ENCODE data around the gene CENPO.
A peak's percentile ranks its signal among the peaks of the same experiment; 100 is the strongest.

Gene CENPO

DNA sequence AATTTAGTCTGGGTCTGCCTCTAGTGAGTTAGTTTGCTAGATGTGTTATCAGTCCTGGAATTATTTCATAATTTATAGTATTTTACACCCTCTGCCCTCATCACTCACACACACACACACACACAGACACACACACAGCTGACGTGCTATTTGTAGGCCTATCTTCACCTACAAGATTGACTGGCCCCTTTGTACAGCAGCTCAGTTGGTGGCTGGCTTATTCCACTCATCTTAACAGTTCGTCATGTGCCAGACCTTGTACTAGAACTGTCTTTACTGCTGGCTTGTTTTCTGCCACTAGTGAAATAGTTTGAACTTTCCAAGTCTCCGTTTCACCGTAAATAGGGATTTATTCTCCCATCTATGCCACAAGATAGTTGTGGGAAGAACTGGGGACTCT lies 21.3 kb downstream of the CENPO start:
- peaks cover 25% of the 10 kb centered on the region for H3K36me3 ChIP-seq (ENCODE audit: insufficient read depth, low read length)

DNA sequence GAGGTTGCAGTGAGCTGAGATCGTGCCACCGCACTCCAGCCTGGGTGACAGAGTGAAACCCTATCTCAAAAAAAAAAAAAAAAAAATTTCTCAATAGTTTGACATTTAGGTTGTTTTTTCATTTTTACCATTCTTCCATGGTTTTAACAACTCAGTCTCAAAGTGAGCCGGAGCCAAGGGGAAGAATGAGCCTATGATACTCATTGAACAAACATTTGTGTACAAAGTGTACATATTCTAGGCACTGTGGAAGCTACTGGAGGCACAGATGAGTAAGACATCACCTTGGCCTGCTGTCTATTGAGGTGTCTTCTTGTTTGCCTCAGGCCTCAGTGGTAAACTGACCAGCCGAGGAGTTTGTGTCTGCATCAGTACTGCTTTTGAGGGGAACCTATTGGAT lies 21.9 kb downstream of the CENPO start:
- Histone ChIP-seq H3K4me3 (ENCODE audit: low read depth, low read length) (no peak overlapping the region), H3K27me3 (ENCODE audit: insufficient read depth, low read length) (no peaks in the 10 kb centered on the region), H2AFZ (ENCODE audit: low read length, unreplicated experiment) (no peak overlapping the region), H3K36me3 (ENCODE audit: insufficient read depth, low read length) (peaks cover 29% of the 10 kb centered on the region), H3K27ac (ENCODE audit: low read depth, low read length) (0 out of 2 replicates have a peak overlapping the region, but pooled peaks have one; percentile 7), H3K4me1 (ENCODE audit: control insufficient read depth, insufficient read depth, low read length, unreplicated experiment) (peaks cover 28% of the 10 kb centered on the region), H3K79me2 (ENCODE audit: control insufficient read depth, insufficient read depth, low read length, unreplicated experiment) (peaks cover 53% of the 10 kb centered on the region)

More for the DNA sequence above, 21.3 kb downstream of the CENPO start:
- peaks cover 60% of the 10 kb centered on the region for H3K79me2 ChIP-seq (ENCODE audit: control insufficient read depth, insufficient read depth, low read length, unreplicated experiment)
- H3K27ac ChIP-seq (ENCODE audit: low read depth, low read length): no peak overlapping the region
- no peak overlapping the region for H2AFZ ChIP-seq (ENCODE audit: low read length, unreplicated experiment)
- peaks cover 34% of the 10 kb centered on the region for H3K4me1 ChIP-seq (ENCODE audit: control insufficient read depth, insufficient read depth, low read length, unreplicated experiment)
- no peak overlapping the region for H3K4me3 ChIP-seq (ENCODE audit: low read depth, low read length)
- no peaks in the 10 kb centered on the region for H3K27me3 ChIP-seq (ENCODE audit: insufficient read depth, low read length)

DNA sequence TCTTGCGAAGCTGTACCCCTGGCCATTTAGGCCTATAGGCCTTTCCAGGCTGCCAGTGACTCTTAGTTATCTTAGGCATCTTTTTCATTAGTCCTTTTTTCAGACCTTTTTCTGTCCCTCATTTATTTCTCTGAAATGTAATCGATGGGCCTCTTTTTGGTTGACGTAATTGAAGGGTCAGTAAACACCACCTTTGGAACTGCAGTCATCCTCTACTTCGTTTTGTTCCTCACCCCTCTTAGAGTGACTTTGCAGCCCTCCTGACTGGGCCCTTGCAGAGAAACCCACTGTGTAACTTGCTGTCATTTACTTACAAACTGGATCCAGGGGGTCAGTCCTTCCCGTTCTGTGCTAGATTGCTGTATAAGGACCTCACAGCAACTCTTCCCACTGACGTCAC lies 23.2 kb downstream of the CENPO start:
- Histone ChIP-seq H3K4me1 (ENCODE audit: control insufficient read depth, insufficient read depth, low read length, unreplicated experiment) (peaks cover 28% of the 10 kb centered on the region), H3K4me3 (ENCODE audit: low read depth, low read length) (no peak overlapping the region), H3K27me3 (ENCODE audit: insufficient read depth, low read length) (no peaks in the 10 kb centered on the region), H3K27ac (ENCODE audit: low read depth, low read length) (peak overlapping the region; percentile 80), H3K36me3 (ENCODE audit: insufficient read depth, low read length) (peaks cover 37% of the 10 kb centered on the region), H3K79me2 (ENCODE audit: control insufficient read depth, insufficient read depth, low read length, unreplicated experiment) (peaks cover 46% of the 10 kb centered on the region), H2AFZ (ENCODE audit: low read length, unreplicated experiment) (no peak overlapping the region)

DNA sequence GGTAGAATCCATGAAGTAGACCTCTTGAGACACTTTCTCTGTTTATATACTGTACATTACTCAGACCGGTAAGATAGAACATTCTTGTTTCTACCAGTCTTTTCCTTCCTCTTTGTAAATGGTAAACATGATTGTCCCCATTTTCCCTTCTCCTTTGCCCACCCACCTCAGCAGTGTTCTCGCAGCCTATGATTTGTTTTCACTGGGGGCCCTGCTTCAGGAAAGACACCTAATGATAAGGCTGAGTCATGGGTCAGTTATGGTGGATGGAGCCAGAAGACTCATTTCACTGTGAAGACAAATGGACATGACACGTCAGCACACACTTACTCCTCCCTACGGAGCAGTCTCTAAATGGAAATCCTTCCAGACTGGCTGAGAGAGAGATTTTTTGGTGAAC lies 23.7 kb downstream of the CENPO start:
- no peak overlapping the region for H3K4me3 ChIP-seq (ENCODE audit: low read depth, low read length)
- H3K27ac ChIP-seq (ENCODE audit: low read depth, low read length): peak overlapping the region; percentile 80
- peaks cover 28% of the 10 kb centered on the region for H3K4me1 ChIP-seq (ENCODE audit: control insufficient read depth, insufficient read depth, low read length, unreplicated experiment)
- no peaks in the 10 kb centered on the region for H3K27me3 ChIP-seq (ENCODE audit: insufficient read depth, low read length)
- no peak overlapping the region for H2AFZ ChIP-seq (ENCODE audit: low read length, unreplicated experiment)
- peaks cover 43% of the 10 kb centered on the region for H3K79me2 ChIP-seq (ENCODE audit: control insufficient read depth, insufficient read depth, low read length, unreplicated experiment)
- peaks cover 37% of the 10 kb centered on the region for H3K36me3 ChIP-seq (ENCODE audit: insufficient read depth, low read length)

- no peak overlapping the region for H2AFZ ChIP-seq (ENCODE audit: low read length, unreplicated experiment)
- peak overlapping the region; percentile 80 for H3K27ac ChIP-seq (ENCODE audit: low read depth, low read length)
- peaks cover 28% of the 10 kb centered on the region for H3K4me1 ChIP-seq (ENCODE audit: control insufficient read depth, insufficient read depth, low read length, unreplicated experiment)
- peaks cover 37% of the 10 kb centered on the region for H3K36me3 ChIP-seq (ENCODE audit: insufficient read depth, low read length)
- no peak overlapping the region for H3K4me3 ChIP-seq (ENCODE audit: low read depth, low read length)
- peaks cover 26% of the 10 kb centered on the region for H3K79me2 ChIP-seq (ENCODE audit: control insufficient read depth, insufficient read depth, low read length, unreplicated experiment)
- H3K27me3 ChIP-seq (ENCODE audit: insufficient read depth, low read length): no peaks in the 10 kb centered on the region
These were observed 25.5 kb downstream of the CENPO start for GRCh38 chr2:24818721-24819167.

GRCh38 chr2:24819442-24820174 lies 26.4 kb downstream of the CENPO start:
- Histone ChIP-seq H2AFZ (ENCODE audit: low read length, unreplicated experiment) (no peak overlapping the region), H3K79me2 (ENCODE audit: control insufficient read depth, insufficient read depth, low read length, unreplicated experiment) (peaks cover 17% of the 10 kb centered on the region), H3K4me1 (ENCODE audit: control insufficient read depth, insufficient read depth, low read length, unreplicated experiment) (peaks cover 28% of the 10 kb centered on the region), H3K4me3 (ENCODE audit: low read depth, low read length) (no peak overlapping the region), H3K27me3 (ENCODE audit: insufficient read depth, low read length) (no peaks in the 10 kb centered on the region), H3K27ac (ENCODE audit: low read depth, low read length) (peak overlapping the region; percentile 80), H3K36me3 (ENCODE audit: insufficient read depth, low read length) (peaks cover 32% of the 10 kb centered on the region)

- H3K27ac ChIP-seq (ENCODE audit: low read depth, low read length): no peak overlapping the region
- H3K36me3 ChIP-seq (ENCODE audit: insufficient read depth, low read length): peaks cover 31% of the 10 kb centered on the region
- peaks cover 14% of the 10 kb centered on the region for H3K79me2 ChIP-seq (ENCODE audit: control insufficient read depth, insufficient read depth, low read length, unreplicated experiment)
- peaks cover 27% of the 10 kb centered on the region for H3K4me1 ChIP-seq (ENCODE audit: control insufficient read depth, insufficient read depth, low read length, unreplicated experiment)
- no peaks in the 10 kb centered on the region for H3K27me3 ChIP-seq (ENCODE audit: insufficient read depth, low read length)
- H3K4me3 ChIP-seq (ENCODE audit: low read depth, low read length): no peak overlapping the region
- no peak overlapping the region for H2AFZ ChIP-seq (ENCODE audit: low read length, unreplicated experiment)
These were observed 26.9 kb downstream of the CENPO start for GRCh38 chr2:24820175-24820513.

GRCh38 chr2:24820598-24821432 lies 27.6 kb downstream of the CENPO start:
- Histone ChIP-seq H3K36me3 (ENCODE audit: insufficient read depth, low read length) (peaks cover 25% of the 10 kb centered on the region), H2AFZ (ENCODE audit: low read length, unreplicated experiment) (no peak overlapping the region), H3K4me3 (ENCODE audit: low read depth, low read length) (no peak overlapping the region), H3K79me2 (ENCODE audit: control insufficient read depth, insufficient read depth, low read length, unreplicated experiment) (peaks cover 9% of the 10 kb centered on the region), H3K27ac (ENCODE audit: low read depth, low read length) (no peak overlapping the region), H3K27me3 (ENCODE audit: insufficient read depth, low read length) (no peaks in the 10 kb centered on the region), H3K4me1 (ENCODE audit: control insufficient read depth, insufficient read depth, low read length, unreplicated experiment) (peaks cover 22% of the 10 kb centered on the region)

GRCh38 chr2:24821433-24821891 lies 28.2 kb downstream of the CENPO start:
- no peak overlapping the region for H3K27ac ChIP-seq (ENCODE audit: low read depth, low read length)

GRCh38 chr2:24822049-24822706 lies 29.0 kb downstream of the CENPO start:
- peaks cover 26% of the 10 kb centered on the region for H3K4me1 ChIP-seq (ENCODE audit: control insufficient read depth, insufficient read depth, low read length, unreplicated experiment)
- no peak overlapping the region for H3K4me3 ChIP-seq (ENCODE audit: low read depth, low read length)
- no peaks in the 10 kb centered on the region for H3K27me3 ChIP-seq (ENCODE audit: insufficient read depth, low read length)
- H3K36me3 ChIP-seq (ENCODE audit: insufficient read depth, low read length): peaks cover 21% of the 10 kb centered on the region; the same call in 1 of the 2 replicates
- no peaks in the 10 kb centered on the region for H3K79me2 ChIP-seq (ENCODE audit: control insufficient read depth, insufficient read depth, low read length, unreplicated experiment)
- no peak overlapping the region for H3K27ac ChIP-seq (ENCODE audit: low read depth, low read length)
- no peak overlapping the region for H2AFZ ChIP-seq (ENCODE audit: low read length, unreplicated experiment)

More at GRCh38 chr2:24821433-24821891, 28.2 kb downstream of the CENPO start:
- Histone ChIP-seq H3K4me1 (ENCODE audit: control insufficient read depth, insufficient read depth, low read length, unreplicated experiment) (peaks cover 26% of the 10 kb centered on the region), H3K4me3 (ENCODE audit: low read depth, low read length) (no peak overlapping the region), H2AFZ (ENCODE audit: low read length, unreplicated experiment) (no peak overlapping the region), H3K79me2 (ENCODE audit: control insufficient read depth, insufficient read depth, low read length, unreplicated experiment) (peaks cover 3% of the 10 kb centered on the region), H3K36me3 (ENCODE audit: insufficient read depth, low read length) (peaks cover 21% of the 10 kb centered on the region; the same call in 1 of the 2 replicates), H3K27me3 (ENCODE audit: insufficient read depth, low read length) (no peaks in the 10 kb centered on the region)
